Kidney (tissue), 14 donors: ENCODE measurements around the gene MGP. TPM values are rescaled to one million over a fixed set of nuclear protein-coding genes. Genes with fewer than 3 reads are reported as not detected.

Experiments used
- DNase-seq, 5 donors: peaks; one replicate each; pipeline ENCODE4 v3.0.0-alpha.2; 2013 to 2020
- FAIRE-seq: peaks from 2 replicates; lab custom pipeline; 2012; peaks lifted over from hg19 to GRCh38; lab: Jason Lieb, UNC
- H3K27ac ChIP-seq, 2 donors: one replicate each; pipeline ENCODE4 v1.7.0; 2013; ENCODE audit warnings: low read depth in 2 of 2, low read length in 2 of 2, inconsistent platforms in 1 of 2
- H3K27me3 ChIP-seq: one replicate; pipeline ENCODE4 v1.7.1; 2013; ENCODE audit warnings: low read length, inconsistent platforms; ENCODE audit not compliant: control insufficient read depth, insufficient read depth
- H3K36me3 ChIP-seq, 3 donors: one replicate each; pipeline versions ENCODE4 v1.7.0 to v1.7.1; 2013; ENCODE audit warnings: low read length in 3 of 3, control low read depth in 1 of 3, inconsistent platforms in 1 of 3; ENCODE audit not compliant: insufficient read depth in 3 of 3, control insufficient read depth in 2 of 3
- H3K4me1 ChIP-seq, 3 donors: one replicate each; pipeline versions ENCODE4 v1.7.0 to v1.7.1; 2013; ENCODE audit warnings: low read length in 3 of 3, inconsistent platforms in 1 of 3, low read depth in 1 of 3; ENCODE audit not compliant: control insufficient read depth in 2 of 3, insufficient read depth in 2 of 3
- H3K4me3 ChIP-seq, 3 donors: one replicate each; pipeline versions ENCODE4 v1.7.0 to v1.8.1; 2013; ENCODE audit warnings: low read length in 3 of 3, control low read depth in 1 of 3, inconsistent platforms in 1 of 3
- H3K9ac ChIP-seq, 3 donors: one replicate each; pipeline versions ENCODE4 v1.7.0 to v1.7.1; 2013; ENCODE audit warnings: low read length in 3 of 3, control low read depth in 1 of 3, inconsistent platforms in 1 of 3
- H3K9me3 ChIP-seq, 3 donors: one replicate each; pipeline versions ENCODE4 v1.7.0 to v1.7.1; 2013; ENCODE audit warnings: low read length in 3 of 3, control low read depth in 1 of 3, inconsistent platforms in 1 of 3; ENCODE audit not compliant: control insufficient read depth in 2 of 3, insufficient read depth in 1 of 3
- CTCF ChIP-seq: IDR thresholded peaks from 3 replicates; pipeline ENCODE4 v1.5.1; 2012; ENCODE audit warnings: mild to moderate bottlenecking, moderate library complexity, borderline replicate concordance; ENCODE audit not compliant: insufficient read depth; ENCODE audit errors: extremely low read depth
- intact Hi-C: fragments of 100-400 bp; cut with DNase I; formaldehyde crosslinking; loops from one replicate; pipeline ENCODE4 v1.11.1; 2022
- polyA plus RNA-seq: library from polyadenylated mRNA; stranded (reverse); fragments of 350-450 nt; fragmentation: Illumina TruSeq; extraction: RNeasy Lipid Tissue Mini Kit (QIAGEN cat#74804); gene quantifications from one replicate; pipeline ENCODE4 v1.2.3, GENCODE V29; 2014; ENCODE audit warnings: low read depth, low replicate concordance; ENCODE audit not compliant: insufficient read depth
- total RNA-seq: library from RNA; stranded (reverse); fragmentation: NEBNext Ultra II Directional; extraction: Animal tissue kit (Norgen Biotek cat#: 25700); gene quantifications from one replicate; pipeline ENCODE4 v1.2.1, GENCODE V29; 2021
- donor health status: control.
- donor health status: control.
- donor health status: control.
- donor health status: control.
- donor health status: control.
- donor health status: DM: yes; HTN: yes; CAD: no.
- donor health status: Normal renal cell carcinoma (clear cell type).

Gene MGP
- total and polyA plus RNA-seq, 2 donors from 2014 or later: 745 to 811 TPM

DNA sequence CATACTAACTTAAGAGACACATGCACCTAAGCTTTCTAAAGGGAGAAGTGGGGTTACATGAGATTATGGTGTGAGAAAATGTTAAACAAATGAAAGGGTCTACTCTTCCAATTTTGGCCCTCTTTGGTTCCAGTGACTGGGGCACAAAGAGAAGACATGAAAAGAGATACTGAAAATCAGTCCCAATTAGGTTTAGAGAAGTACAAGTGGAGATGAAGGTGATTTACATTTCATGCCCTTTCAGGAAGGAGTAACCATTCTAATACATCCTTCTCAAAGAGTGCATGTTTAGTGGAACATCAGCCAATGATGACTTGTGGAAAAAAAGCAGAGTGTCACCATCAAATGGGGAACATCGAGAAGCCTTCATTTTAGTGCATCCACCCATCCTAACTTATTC is 14.4 kb downstream of the MGP start:
- Histone ChIP-seq H3K4me3 (no peak overlapping the region), H3K9ac (no peak overlapping the region), H3K36me3 (no peaks in the 10 kb centered on the region), H3K9me3 (no peaks in the 10 kb centered on the region), H3K27ac (no peak overlapping the region), H3K27me3 (no peaks in the 10 kb centered on the region), H3K4me1 (no peaks in the 10 kb centered on the region)
- DNase-seq (no peak), FAIRE-seq (no peak)
- intact Hi-C loops: no loop called here
- no peak for TF ChIP-seq CTCF

DNA sequence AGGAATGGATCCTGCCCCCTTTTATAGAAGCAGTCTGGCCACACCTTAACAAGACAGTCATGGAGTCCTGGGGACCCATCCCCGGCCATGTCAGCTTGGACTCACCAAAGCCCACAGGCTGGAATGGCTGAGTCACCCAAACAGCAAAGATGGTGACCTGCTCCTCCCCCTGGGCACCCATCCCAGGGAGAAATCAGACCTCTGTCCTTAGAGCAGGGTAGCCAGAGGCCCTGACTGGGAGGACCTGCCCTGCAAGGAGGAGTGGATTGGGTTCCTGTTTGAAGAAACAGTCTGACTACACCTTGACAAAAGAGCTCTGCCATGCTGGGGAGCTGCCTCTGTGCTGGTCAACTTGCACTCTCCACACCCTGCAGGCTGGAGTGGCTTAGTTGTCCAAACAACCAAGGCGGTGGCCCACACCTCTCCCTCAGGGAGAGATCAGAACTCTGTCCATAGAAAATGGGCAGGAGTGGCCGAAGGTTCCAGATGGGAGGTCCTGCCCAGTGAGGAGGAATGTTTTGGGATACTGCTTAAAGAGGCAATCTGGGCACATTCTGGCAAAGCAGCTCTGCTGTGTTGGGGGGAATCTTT is 16.6 kb downstream of the MGP start:
- no peaks in the 10 kb centered on the region for H3K36me3 ChIP-seq
- H3K9ac ChIP-seq: no peak overlapping the region
- no peaks in the 10 kb centered on the region for H3K4me1 ChIP-seq
- no peaks in the 10 kb centered on the region for H3K9me3 ChIP-seq
- DNase-seq (no peak), FAIRE-seq (no peak)
- intact Hi-C loops: no loop called here
- no peak for TF ChIP-seq CTCF
- H3K27me3 ChIP-seq: no peaks in the 10 kb centered on the region
- H3K27ac ChIP-seq: no peak overlapping the region
- no peak overlapping the region for H3K4me3 ChIP-seq

DNA sequence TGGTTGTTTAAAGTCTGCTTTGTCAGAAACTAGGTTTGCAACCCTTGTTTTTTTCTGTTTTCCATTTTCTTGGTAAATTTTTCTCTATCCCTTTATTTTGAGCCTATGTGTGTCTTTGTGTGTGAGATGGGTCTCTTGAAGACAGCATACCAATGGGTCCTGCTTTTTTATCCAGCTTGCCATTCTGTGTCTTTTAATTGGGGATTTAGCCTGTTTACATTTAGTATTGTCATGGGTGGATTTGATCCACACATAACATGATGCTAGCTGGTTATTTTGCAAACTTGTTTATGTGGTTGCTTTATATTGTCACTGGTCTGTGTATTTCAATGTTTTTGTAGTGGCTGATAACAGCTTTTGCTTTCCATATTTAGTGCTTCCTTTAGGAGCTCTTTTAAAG is 25.2 kb downstream of the MGP start:
- Histone ChIP-seq H3K27me3 (no peaks in the 10 kb centered on the region), H3K4me3 (no peak overlapping the region), H3K4me1 (no peaks in the 10 kb centered on the region), H3K27ac (no peak overlapping the region), H3K9ac (no peak overlapping the region), H3K36me3 (no peaks in the 10 kb centered on the region), H3K9me3 (peaks cover 1 to 16% (median 4%) of the 10 kb centered on the region in 3 donors)
- FAIRE-seq: no peak
- TF ChIP-seq CTCF: no peak
- intact Hi-C loops: no loop called here
- DNase-seq: no peak

GRCh38 chr12:14858513-14858912 is 27.1 kb downstream of the MGP start:
- Histone ChIP-seq H3K27ac (no peak overlapping the region), H3K4me3 (no peak overlapping the region), H3K4me1 (peaks cover 0 to 4% (median 0%) of the 10 kb centered on the region in 3 donors), H3K9me3 (peaks cover 1 to 16% (median 4%) of the 10 kb centered on the region in 3 donors), H3K27me3 (no peaks in the 10 kb centered on the region), H3K9ac (no peak overlapping the region), H3K36me3 (no peaks in the 10 kb centered on the region)
- DNase-seq (no peak), FAIRE-seq (no peak)
- no peak for TF ChIP-seq CTCF
- intact Hi-C loops: no loop called here
